H1 (cell line): Measurements from ENCODE around the gene PIK3C2G. TPM values are rescaled to one million over a fixed set of nuclear protein-coding genes. Genes with fewer than 3 reads are reported as not detected.

Experiments used
- EGR1 ChIP-seq: IDR thresholded peaks from 2 replicates; pipeline ENCODE4 v1.6.1; 2011; ENCODE audit warnings: low read depth, low read length, borderline replicate concordance
- FOSL1 ChIP-seq: IDR thresholded peaks from 2 replicates; pipeline ENCODE4 v1.6.1; 2011; ENCODE audit warnings: mild to moderate bottlenecking, low read depth, low read length, moderate library complexity; ENCODE audit not compliant: insufficient read depth
- GTF2F1 ChIP-seq: IDR thresholded peaks from 2 replicates; pipeline ENCODE4 v1.6.1; 2012; ENCODE audit warnings: low read depth, low read length, improper control_type of control experiment, borderline replicate concordance
- JUND ChIP-seq: IDR thresholded peaks from 2 replicates; pipeline ENCODE4 v1.6.1; 2011; ENCODE audit warnings: mild to moderate bottlenecking, improper control_type of control experiment, low read length
- POLR2AphosphoS5 ChIP-seq: IDR thresholded peaks from 2 replicates; pipeline ENCODE4 v1.6.1; 2011; ENCODE audit warnings: low read depth, low read length
- SP2 ChIP-seq: IDR thresholded peaks from 2 replicates; pipeline ENCODE4 v1.6.1; 2012; ENCODE audit warnings: mild to moderate bottlenecking, low read length, inconsistent platforms
- SP4 ChIP-seq: IDR thresholded peaks from 2 replicates; pipeline ENCODE4 v1.6.1; 2012; ENCODE audit warnings: low read length, inconsistent platforms
- polyA plus RNA-seq, 7 experiments: library from polyadenylated mRNA; depleted of rRNA in 3 of 7; stranded (reverse) in 5 of 7; unstranded in 2 of 7; fragments of >200 nt in 5 of 7; fragments of 200-250 nt in 2 of 7; gene quantifications; 1 replicate in 5 of 7; 2 replicates in 1 of 7; 4 replicates in 1 of 7; pipeline versions ENCODE4 v1.2.1 to v1.2.3, GENCODE V29; 2011 to 2013; ENCODE audit warnings: missing spikeins in 2 of 7, mixed read lengths in 2 of 7
- total RNA-seq: library from RNA; stranded (reverse); fragmentation: NEBNext Ultra II Directional; extraction: Animal tissue kit (Norgen Biotek cat#: 25700); gene quantifications from 2 replicates; pipeline ENCODE4 v1.2.1, GENCODE V29; 2021
- TF ChIP-seq, protein P1 (sequence below): fragments of 300-600 bp; sonication (generic); IDR thresholded peaks from 2 replicates; pipeline ENCODE4 v1.7.1; 2012; ENCODE audit warnings: low read length, moderate library complexity, mild to moderate bottlenecking, inconsistent platforms; ENCODE audit not compliant: insufficient replicate concordance
- TF ChIP-seq, protein P2 (sequence below): IDR thresholded peaks from 2 replicates; pipeline ENCODE4 v1.6.1; 2011; ENCODE audit warnings: low read length, improper control_type of control experiment

The PIK3C2G gene
- total and polyA plus RNA-seq, 2 of the 8 experiments (the other 6 are each of a cell fraction or from before 2014, with no cell fraction given) = not detected

DNA sequence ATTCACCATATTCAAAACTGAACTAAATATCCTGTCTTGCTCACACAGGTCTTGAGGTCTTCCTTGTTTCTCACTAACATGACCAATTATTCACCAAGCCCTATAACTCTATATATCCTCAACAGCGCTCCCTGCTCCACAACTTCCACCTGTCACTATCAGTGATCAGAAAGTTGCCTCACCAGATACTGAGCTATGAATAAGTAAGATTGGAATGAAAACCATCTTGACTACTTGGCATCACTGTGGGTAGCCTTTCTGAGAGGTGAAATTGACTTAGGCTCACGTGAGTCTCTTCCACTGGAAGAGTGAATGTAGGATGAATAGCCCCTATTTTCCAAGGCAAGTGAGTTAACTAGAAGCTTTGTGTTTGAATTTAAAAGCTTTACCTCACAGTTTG, 167.1 kb downstream of the PIK3C2G start (continued):
- TF ChIP-seq, protein P1, sequence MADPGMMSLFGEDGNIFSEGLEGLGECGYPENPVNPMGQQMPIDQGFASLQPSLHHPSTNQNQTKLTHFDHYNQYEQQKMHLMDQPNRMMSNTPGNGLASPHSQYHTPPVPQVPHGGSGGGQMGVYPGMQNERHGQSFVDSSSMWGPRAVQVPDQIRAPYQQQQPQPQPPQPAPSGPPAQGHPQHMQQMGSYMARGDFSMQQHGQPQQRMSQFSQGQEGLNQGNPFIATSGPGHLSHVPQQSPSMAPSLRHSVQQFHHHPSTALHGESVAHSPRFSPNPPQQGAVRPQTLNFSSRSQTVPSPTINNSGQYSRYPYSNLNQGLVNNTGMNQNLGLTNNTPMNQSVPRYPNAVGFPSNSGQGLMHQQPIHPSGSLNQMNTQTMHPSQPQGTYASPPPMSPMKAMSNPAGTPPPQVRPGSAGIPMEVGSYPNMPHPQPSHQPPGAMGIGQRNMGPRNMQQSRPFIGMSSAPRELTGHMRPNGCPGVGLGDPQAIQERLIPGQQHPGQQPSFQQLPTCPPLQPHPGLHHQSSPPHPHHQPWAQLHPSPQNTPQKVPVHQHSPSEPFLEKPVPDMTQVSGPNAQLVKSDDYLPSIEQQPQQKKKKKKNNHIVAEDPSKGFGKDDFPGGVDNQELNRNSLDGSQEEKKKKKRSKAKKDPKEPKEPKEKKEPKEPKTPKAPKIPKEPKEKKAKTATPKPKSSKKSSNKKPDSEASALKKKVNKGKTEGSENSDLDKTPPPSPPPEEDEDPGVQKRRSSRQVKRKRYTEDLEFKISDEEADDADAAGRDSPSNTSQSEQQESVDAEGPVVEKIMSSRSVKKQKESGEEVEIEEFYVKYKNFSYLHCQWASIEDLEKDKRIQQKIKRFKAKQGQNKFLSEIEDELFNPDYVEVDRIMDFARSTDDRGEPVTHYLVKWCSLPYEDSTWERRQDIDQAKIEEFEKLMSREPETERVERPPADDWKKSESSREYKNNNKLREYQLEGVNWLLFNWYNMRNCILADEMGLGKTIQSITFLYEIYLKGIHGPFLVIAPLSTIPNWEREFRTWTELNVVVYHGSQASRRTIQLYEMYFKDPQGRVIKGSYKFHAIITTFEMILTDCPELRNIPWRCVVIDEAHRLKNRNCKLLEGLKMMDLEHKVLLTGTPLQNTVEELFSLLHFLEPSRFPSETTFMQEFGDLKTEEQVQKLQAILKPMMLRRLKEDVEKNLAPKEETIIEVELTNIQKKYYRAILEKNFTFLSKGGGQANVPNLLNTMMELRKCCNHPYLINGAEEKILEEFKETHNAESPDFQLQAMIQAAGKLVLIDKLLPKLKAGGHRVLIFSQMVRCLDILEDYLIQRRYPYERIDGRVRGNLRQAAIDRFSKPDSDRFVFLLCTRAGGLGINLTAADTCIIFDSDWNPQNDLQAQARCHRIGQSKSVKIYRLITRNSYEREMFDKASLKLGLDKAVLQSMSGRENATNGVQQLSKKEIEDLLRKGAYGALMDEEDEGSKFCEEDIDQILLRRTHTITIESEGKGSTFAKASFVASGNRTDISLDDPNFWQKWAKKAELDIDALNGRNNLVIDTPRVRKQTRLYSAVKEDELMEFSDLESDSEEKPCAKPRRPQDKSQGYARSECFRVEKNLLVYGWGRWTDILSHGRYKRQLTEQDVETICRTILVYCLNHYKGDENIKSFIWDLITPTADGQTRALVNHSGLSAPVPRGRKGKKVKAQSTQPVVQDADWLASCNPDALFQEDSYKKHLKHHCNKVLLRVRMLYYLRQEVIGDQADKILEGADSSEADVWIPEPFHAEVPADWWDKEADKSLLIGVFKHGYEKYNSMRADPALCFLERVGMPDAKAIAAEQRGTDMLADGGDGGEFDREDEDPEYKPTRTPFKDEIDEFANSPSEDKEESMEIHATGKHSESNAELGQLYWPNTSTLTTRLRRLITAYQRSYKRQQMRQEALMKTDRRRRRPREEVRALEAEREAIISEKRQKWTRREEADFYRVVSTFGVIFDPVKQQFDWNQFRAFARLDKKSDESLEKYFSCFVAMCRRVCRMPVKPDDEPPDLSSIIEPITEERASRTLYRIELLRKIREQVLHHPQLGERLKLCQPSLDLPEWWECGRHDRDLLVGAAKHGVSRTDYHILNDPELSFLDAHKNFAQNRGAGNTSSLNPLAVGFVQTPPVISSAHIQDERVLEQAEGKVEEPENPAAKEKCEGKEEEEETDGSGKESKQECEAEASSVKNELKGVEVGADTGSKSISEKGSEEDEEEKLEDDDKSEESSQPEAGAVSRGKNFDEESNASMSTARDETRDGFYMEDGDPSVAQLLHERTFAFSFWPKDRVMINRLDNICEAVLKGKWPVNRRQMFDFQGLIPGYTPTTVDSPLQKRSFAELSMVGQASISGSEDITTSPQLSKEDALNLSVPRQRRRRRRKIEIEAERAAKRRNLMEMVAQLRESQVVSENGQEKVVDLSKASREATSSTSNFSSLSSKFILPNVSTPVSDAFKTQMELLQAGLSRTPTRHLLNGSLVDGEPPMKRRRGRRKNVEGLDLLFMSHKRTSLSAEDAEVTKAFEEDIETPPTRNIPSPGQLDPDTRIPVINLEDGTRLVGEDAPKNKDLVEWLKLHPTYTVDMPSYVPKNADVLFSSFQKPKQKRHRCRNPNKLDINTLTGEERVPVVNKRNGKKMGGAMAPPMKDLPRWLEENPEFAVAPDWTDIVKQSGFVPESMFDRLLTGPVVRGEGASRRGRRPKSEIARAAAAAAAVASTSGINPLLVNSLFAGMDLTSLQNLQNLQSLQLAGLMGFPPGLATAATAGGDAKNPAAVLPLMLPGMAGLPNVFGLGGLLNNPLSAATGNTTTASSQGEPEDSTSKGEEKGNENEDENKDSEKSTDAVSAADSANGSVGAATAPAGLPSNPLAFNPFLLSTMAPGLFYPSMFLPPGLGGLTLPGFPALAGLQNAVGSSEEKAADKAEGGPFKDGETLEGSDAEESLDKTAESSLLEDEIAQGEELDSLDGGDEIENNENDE = no peak
- no peak for TF ChIP-seq EGR1
- TF ChIP-seq SP4 = no peak
- TF ChIP-seq SP2 = no peak
- TF ChIP-seq, protein P2, sequence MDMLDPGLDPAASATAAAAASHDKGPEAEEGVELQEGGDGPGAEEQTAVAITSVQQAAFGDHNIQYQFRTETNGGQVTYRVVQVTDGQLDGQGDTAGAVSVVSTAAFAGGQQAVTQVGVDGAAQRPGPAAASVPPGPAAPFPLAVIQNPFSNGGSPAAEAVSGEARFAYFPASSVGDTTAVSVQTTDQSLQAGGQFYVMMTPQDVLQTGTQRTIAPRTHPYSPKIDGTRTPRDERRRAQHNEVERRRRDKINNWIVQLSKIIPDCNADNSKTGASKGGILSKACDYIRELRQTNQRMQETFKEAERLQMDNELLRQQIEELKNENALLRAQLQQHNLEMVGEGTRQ = no peak
- TF ChIP-seq POLR2AphosphoS5 = no peak
- TF ChIP-seq GTF2F1 = no peak
- no peak for TF ChIP-seq JUND
- no peak for TF ChIP-seq FOSL1
